H1 (cell line): Measurements from ENCODE around the gene KBTBD13. TPM values are rescaled to one million over a fixed set of nuclear protein-coding genes. Genes with fewer than 3 reads are reported as not detected.

Source experiments
- CBX8 ChIP-seq: fragments of 300-800, 300-1000 bp; sonication (generic); IDR thresholded peaks from 2 replicates; pipeline ENCODE4 v1.7.1; 2016; ENCODE audit warnings: low read depth, low read length, borderline replicate concordance
- CEBPB ChIP-seq: IDR thresholded peaks from 2 replicates; pipeline ENCODE4 v1.6.1; 2012; ENCODE audit warnings: low read depth, low read length
- CREB1 ChIP-seq: IDR thresholded peaks from 2 replicates; pipeline ENCODE4 v1.6.1; 2012; ENCODE audit warnings: inconsistent platforms
- CTCF ChIP-seq, 3 experiments: IDR thresholded peaks; 1 replicate in 2 of 3; 2 replicates in 1 of 3; pipeline versions ENCODE4 v1.5.1 to v1.6.1; 2011; ENCODE audit warnings: low read length in 3 of 3, mild to moderate bottlenecking in 3 of 3, inconsistent platforms in 2 of 3, low read depth in 1 of 3, moderate library complexity in 1 of 3; ENCODE audit not compliant: insufficient read depth in 1 of 3; ENCODE audit errors: control extremely low read depth in 1 of 3
- EGR1 ChIP-seq: IDR thresholded peaks from 2 replicates; pipeline ENCODE4 v1.6.1; 2011; ENCODE audit warnings: low read depth, low read length, borderline replicate concordance
- JUN ChIP-seq: IDR thresholded peaks from 2 replicates; pipeline ENCODE4 v1.6.1; 2011; ENCODE audit warnings: low read depth, mild to moderate bottlenecking, improper control_type of control experiment, low read length
- SP2 ChIP-seq: IDR thresholded peaks from 2 replicates; pipeline ENCODE4 v1.6.1; 2012; ENCODE audit warnings: mild to moderate bottlenecking, low read length, inconsistent platforms
- polyA plus RNA-seq, 7 experiments: library from polyadenylated mRNA; depleted of rRNA in 3 of 7; stranded (reverse) in 5 of 7; unstranded in 2 of 7; fragments of >200 nt in 5 of 7; fragments of 200-250 nt in 2 of 7; gene quantifications; 1 replicate in 5 of 7; 2 replicates in 1 of 7; 4 replicates in 1 of 7; pipeline versions ENCODE4 v1.2.1 to v1.2.3, GENCODE V29; 2011 to 2013; ENCODE audit warnings: missing spikeins in 2 of 7, mixed read lengths in 2 of 7
- total RNA-seq: library from RNA; stranded (reverse); fragmentation: NEBNext Ultra II Directional; extraction: Animal tissue kit (Norgen Biotek cat#: 25700); gene quantifications from 2 replicates; pipeline ENCODE4 v1.2.1, GENCODE V29; 2021

The KBTBD13 gene
- total and polyA plus RNA-seq, 2 of the 8 experiments (the other 6 are each of a cell fraction or from before 2014, with no cell fraction given): not detected

GRCh38 chr15:65034719-65035118 lies 41.8 kb upstream of the KBTBD13 start (continued):
- no peak for TF ChIP-seq CBX8
- TF ChIP-seq CTCF (IDR thresholded peaks at IDR 0.05; ENCODE audit: control extremely low read depth in 1 of 3, insufficient read depth in 1 of 3, low read depth in 1 of 3, low read length in 3 of 3): no peak
- TF ChIP-seq CEBPB: no peak
- TF ChIP-seq CREB1: no peak
- TF ChIP-seq SP2: no peak
- TF ChIP-seq EGR1: no peak
- TF ChIP-seq JUN: no peak
